SK-N-SH (cell line): Measurements from ENCODE around the gene IL22RA1. TPM values are rescaled to one million over a fixed set of nuclear protein-coding genes. Genes with fewer than 3 reads are reported as not detected.

Experiments
- CTCF ChIA-PET: fragments of 300-600, 350-600 bp; formaldehyde crosslinking; extraction: SDS; loops from one replicate; lab custom pipeline; 2021; lab: Yijun Ruan, JAX
- POLR2A ChIA-PET: fragments of 350-600 bp; sonication (Branson Sonifier 250); formaldehyde crosslinking; extraction: SDS; loops from one replicate; lab custom pipeline; 2020; ENCODE audit warnings: antibody characterized with exemption, inconsistent platforms; lab: Yijun Ruan, JAX
- DNase-seq: peaks from one replicate; pipeline ENCODE4 v3.0.0; 2012
- H2AFZ ChIP-seq: fragments of 200-600 bp; sonication (generic); 2 replicates; pipeline ENCODE4 v1.8.1; 2016; ENCODE audit warnings: antibody characterized with exemption, mild to moderate bottlenecking, low read depth
- H3F3A ChIP-seq: fragments of 200-600 bp; sonication (generic); replicated peaks from 2 replicates; pipeline ENCODE3; 2016; ENCODE audit warnings: antibody characterized with exemption, mild to moderate bottlenecking; ENCODE audit not compliant: insufficient read depth
- H3K27ac ChIP-seq, 2 experiments: fragments of 200-500 bp in 1 of 2; fragments of 200-600 bp in 1 of 2; sonication (Bioruptor generic) in 1 of 2; sonication (generic), shearing (Covaris generic) in 1 of 2; 2 replicates each; pipeline versions ENCODE4 v1.5.1 to v1.6.1; 2014 to 2016; ENCODE audit warnings: low read depth in 2 of 2, inconsistent platforms in 1 of 2, low read length in 1 of 2, mild to moderate bottlenecking in 1 of 2, mixed read lengths in 1 of 2
- H3K27me3 ChIP-seq: fragments of 200-600 bp; sonication (generic), shearing (Covaris generic); 2 replicates; pipeline ENCODE4 v1.6.1; 2016; ENCODE audit warnings: mixed run types; ENCODE audit not compliant: insufficient read depth
- H3K36me3 ChIP-seq, 2 experiments: fragments of 200-500 bp in 1 of 2; fragments of 200-600 bp in 1 of 2; sonication (Bioruptor generic) in 1 of 2; sonication (generic) in 1 of 2; replicated peaks in 1 of 2; 2 replicates each; pipeline versions ENCODE3 to v1.5.1; 2014 to 2016; ENCODE audit warnings: low read length in 1 of 2, mild to moderate bottlenecking in 1 of 2; ENCODE audit not compliant: insufficient read depth in 2 of 2, control insufficient read depth in 1 of 2
- H3K4me1 ChIP-seq, 2 experiments: fragments of 200-500 bp in 1 of 2; fragments of 200-600 bp in 1 of 2; sonication (Bioruptor generic) in 1 of 2; sonication (generic), shearing (Covaris generic) in 1 of 2; 2 replicates each; pipeline versions ENCODE4 v1.5.1 to v1.6.1; 2014 to 2016; ENCODE audit warnings: low read depth in 1 of 2, low read length in 1 of 2, mixed run types in 1 of 2; ENCODE audit not compliant: insufficient read depth in 2 of 2, control insufficient read depth in 1 of 2
- H3K4me2 ChIP-seq: fragments of 200-600 bp; sonication (generic), shearing (Covaris generic); 2 replicates; pipeline ENCODE4 v1.6.1; 2017; ENCODE audit warnings: mixed run types
- H3K4me3 ChIP-seq, 2 experiments: fragments of 200-500 bp in 1 of 2; fragments of 200-600 bp in 1 of 2; sonication (Bioruptor generic) in 1 of 2; sonication (generic), shearing (Covaris generic) in 1 of 2; 2 replicates each; pipeline versions ENCODE4 v1.5.1 to v1.8.1; 2014 to 2016; ENCODE audit warnings: low read depth in 2 of 2, inconsistent platforms in 1 of 2, low read length in 1 of 2, mild to moderate bottlenecking in 1 of 2, mixed read lengths in 1 of 2, moderate library complexity in 1 of 2
- H3K79me2 ChIP-seq: fragments of 200-600 bp; sonication (generic); 2 replicates; pipeline ENCODE4 v1.8.1; 2017; ENCODE audit warnings: mild to moderate bottlenecking; ENCODE audit not compliant: insufficient read depth
- H3K9ac ChIP-seq: fragments of 200-600 bp; sonication (generic); 2 replicates; pipeline ENCODE4 v1.6.1; 2017; ENCODE audit warnings: mixed run types
- H3K9me2 ChIP-seq: fragments of 200-600 bp; sonication (generic); 2 replicates; pipeline ENCODE4 v1.6.1; 2017; ENCODE audit warnings: mixed run types
- H3K9me3 ChIP-seq: fragments of 200-600 bp; sonication (generic); 2 replicates; pipeline ENCODE4 v1.6.1; 2017; ENCODE audit warnings: mixed run types, mild to moderate bottlenecking, moderate library complexity
- H4K20me1 ChIP-seq: fragments of 200-600 bp; sonication (generic); 2 replicates; pipeline ENCODE4 v1.6.1; 2017; ENCODE audit warnings: mild to moderate bottlenecking, mixed run types; ENCODE audit not compliant: insufficient read depth
- CHD2 ChIP-seq: fragments of 150-350 bp; IDR thresholded peaks from 2 replicates; pipeline ENCODE4 v1.6.1; 2018; ENCODE audit warnings: low read length; ENCODE audit not compliant: partially characterized antibody
- GATA2 ChIP-seq: sonication (generic); formaldehyde crosslinking; IDR thresholded peaks from 2 replicates; pipeline ENCODE4 v1.5.0; 2020; ENCODE audit warnings: mild to moderate bottlenecking, missing genetic modification reagents
- MEF2A ChIP-seq: IDR thresholded peaks from 2 replicates; pipeline ENCODE4 v1.4.0; 2012; ENCODE audit warnings: low read depth, borderline replicate concordance
- NRF1 ChIP-seq: IDR thresholded peaks from 2 replicates; pipeline ENCODE4 v1.6.1; 2012; ENCODE audit warnings: low read depth, mild to moderate bottlenecking, low read length
- TCF12 ChIP-seq: IDR thresholded peaks from 2 replicates; pipeline ENCODE4 v1.4.0; 2012
- TEAD4 ChIP-seq: IDR thresholded peaks from 2 replicates; pipeline ENCODE4 v1.4.0; 2012; ENCODE audit warnings: mild to moderate bottlenecking, borderline replicate concordance; ENCODE audit not compliant: insufficient read depth
- WGBS: methylation state at CpG from one replicate; pipeline ENCODE4 v1.1.6; 2017; ENCODE audit warnings: low lambda C conversion rate; 5-methylcytosine and 5-hydroxymethylcytosine counted together
- polyA plus RNA-seq, 3 experiments: library from polyadenylated mRNA; depleted of rRNA; stranded (reverse); fragments of >200 nt; gene quantifications; 2 replicates each; pipeline ENCODE4 v1.2.3, GENCODE V29; 2012
- TF ChIP-seq, protein P1 (sequence below): IDR thresholded peaks from 2 replicates; pipeline ENCODE4 v1.4.0; 2012; ENCODE audit warnings: low read depth, borderline replicate concordance
- TF ChIP-seq, protein P2 (sequence below): IDR thresholded peaks from 2 replicates; pipeline ENCODE4 v1.6.1; 2012; ENCODE audit warnings: mild to moderate bottlenecking, low read depth, low read length, moderate library complexity
- TF ChIP-seq, protein P3 (sequence below): fragments of 200-600 bp; sonication (generic); IDR thresholded peaks from 2 replicates; pipeline ENCODE4 v1.6.1; 2017; ENCODE audit warnings: antibody characterized with exemption, mild to moderate bottlenecking, moderate library complexity

IL22RA1 gene
- polyA plus RNA-seq, 1 of the 3 experiments (the other 2 are of a cell fraction), result 0.03 TPM

DNA sequence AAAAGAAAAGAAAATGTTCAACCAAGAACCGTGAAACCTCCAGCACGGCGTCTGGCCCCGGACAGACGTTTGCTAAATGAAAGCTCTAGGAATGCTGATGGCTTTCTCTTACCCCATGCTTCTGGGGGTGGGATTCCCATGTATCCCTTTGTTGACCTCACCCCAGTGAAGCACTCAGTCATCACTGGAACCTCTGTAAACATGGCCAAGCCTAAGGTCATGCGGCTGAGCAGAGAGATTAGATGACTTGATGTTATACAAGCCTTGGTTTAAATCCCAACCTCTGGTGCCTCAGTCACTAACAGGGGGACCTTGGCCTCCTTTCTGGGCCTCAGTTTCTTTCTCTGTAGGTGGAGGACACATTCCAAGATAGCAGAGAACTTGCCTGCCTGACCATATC is 28.2 kb downstream of the IL22RA1 start:
- no peak for TF ChIP-seq CHD2
- no peak for TF ChIP-seq GATA2
- TF ChIP-seq, protein P1, sequence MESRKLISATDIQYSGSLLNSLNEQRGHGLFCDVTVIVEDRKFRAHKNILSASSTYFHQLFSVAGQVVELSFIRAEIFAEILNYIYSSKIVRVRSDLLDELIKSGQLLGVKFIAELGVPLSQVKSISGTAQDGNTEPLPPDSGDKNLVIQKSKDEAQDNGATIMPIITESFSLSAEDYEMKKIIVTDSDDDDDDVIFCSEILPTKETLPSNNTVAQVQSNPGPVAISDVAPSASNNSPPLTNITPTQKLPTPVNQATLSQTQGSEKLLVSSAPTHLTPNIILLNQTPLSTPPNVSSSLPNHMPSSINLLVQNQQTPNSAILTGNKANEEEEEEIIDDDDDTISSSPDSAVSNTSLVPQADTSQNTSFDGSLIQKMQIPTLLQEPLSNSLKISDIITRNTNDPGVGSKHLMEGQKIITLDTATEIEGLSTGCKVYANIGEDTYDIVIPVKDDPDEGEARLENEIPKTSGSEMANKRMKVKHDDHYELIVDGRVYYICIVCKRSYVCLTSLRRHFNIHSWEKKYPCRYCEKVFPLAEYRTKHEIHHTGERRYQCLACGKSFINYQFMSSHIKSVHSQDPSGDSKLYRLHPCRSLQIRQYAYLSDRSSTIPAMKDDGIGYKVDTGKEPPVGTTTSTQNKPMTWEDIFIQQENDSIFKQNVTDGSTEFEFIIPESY, result no peak
- TF ChIP-seq, protein P2, sequence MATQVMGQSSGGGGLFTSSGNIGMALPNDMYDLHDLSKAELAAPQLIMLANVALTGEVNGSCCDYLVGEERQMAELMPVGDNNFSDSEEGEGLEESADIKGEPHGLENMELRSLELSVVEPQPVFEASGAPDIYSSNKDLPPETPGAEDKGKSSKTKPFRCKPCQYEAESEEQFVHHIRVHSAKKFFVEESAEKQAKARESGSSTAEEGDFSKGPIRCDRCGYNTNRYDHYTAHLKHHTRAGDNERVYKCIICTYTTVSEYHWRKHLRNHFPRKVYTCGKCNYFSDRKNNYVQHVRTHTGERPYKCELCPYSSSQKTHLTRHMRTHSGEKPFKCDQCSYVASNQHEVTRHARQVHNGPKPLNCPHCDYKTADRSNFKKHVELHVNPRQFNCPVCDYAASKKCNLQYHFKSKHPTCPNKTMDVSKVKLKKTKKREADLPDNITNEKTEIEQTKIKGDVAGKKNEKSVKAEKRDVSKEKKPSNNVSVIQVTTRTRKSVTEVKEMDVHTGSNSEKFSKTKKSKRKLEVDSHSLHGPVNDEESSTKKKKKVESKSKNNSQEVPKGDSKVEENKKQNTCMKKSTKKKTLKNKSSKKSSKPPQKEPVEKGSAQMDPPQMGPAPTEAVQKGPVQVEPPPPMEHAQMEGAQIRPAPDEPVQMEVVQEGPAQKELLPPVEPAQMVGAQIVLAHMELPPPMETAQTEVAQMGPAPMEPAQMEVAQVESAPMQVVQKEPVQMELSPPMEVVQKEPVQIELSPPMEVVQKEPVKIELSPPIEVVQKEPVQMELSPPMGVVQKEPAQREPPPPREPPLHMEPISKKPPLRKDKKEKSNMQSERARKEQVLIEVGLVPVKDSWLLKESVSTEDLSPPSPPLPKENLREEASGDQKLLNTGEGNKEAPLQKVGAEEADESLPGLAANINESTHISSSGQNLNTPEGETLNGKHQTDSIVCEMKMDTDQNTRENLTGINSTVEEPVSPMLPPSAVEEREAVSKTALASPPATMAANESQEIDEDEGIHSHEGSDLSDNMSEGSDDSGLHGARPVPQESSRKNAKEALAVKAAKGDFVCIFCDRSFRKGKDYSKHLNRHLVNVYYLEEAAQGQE, result no peak
- no peak for TF ChIP-seq NRF1
- no peak for TF ChIP-seq TEAD4
- TF ChIP-seq MEF2A, result no peak
- TF ChIP-seq TCF12, result no peak
- TF ChIP-seq, protein P3, sequence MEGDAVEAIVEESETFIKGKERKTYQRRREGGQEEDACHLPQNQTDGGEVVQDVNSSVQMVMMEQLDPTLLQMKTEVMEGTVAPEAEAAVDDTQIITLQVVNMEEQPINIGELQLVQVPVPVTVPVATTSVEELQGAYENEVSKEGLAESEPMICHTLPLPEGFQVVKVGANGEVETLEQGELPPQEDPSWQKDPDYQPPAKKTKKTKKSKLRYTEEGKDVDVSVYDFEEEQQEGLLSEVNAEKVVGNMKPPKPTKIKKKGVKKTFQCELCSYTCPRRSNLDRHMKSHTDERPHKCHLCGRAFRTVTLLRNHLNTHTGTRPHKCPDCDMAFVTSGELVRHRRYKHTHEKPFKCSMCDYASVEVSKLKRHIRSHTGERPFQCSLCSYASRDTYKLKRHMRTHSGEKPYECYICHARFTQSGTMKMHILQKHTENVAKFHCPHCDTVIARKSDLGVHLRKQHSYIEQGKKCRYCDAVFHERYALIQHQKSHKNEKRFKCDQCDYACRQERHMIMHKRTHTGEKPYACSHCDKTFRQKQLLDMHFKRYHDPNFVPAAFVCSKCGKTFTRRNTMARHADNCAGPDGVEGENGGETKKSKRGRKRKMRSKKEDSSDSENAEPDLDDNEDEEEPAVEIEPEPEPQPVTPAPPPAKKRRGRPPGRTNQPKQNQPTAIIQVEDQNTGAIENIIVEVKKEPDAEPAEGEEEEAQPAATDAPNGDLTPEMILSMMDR, result no peak
- no peaks in the 10 kb centered on the region for H3F3A ChIP-seq
- no peaks in the 10 kb centered on the region for H3K79me2 ChIP-seq
- H3K4me1 ChIP-seq, result peaks cover 0 to 31% of the 10 kb centered on the region in 2 experiments; a peak in 1 of 4 replicates
- no peaks in the 10 kb centered on the region for H3K9me2 ChIP-seq
- no peak overlapping the region for H3K9ac ChIP-seq
- H4K20me1 ChIP-seq, result no peaks in the 10 kb centered on the region
- H3K27me3 ChIP-seq, result no peaks in the 10 kb centered on the region; the same call in 1 of the 2 replicates
- POLR2A ChIA-PET, result no interaction called here
- H2AFZ ChIP-seq, result no peak overlapping the region
- WGBS, result 95% methylated on average over 5 of the region's 6 CpGs
- no peaks in the 10 kb centered on the region for H3K36me3 ChIP-seq
- no peak for DNase-seq
- H3K27ac ChIP-seq, result no peak overlapping the region
- H3K4me3 ChIP-seq, result no peak overlapping the region
- H3K4me2 ChIP-seq, result no peak overlapping the region
- CTCF ChIA-PET, result interaction anchor here (0.7 to 5.3 kb wide), 5 partner anchors 9 to 276 kb away, joined by 3 to 39 read pairs (median 6); no protein-coding TSS in a partner anchor
- H3K9me3 ChIP-seq, result no peaks in the 10 kb centered on the region
